ENCODE results near the gene SOX8.

SOX8 gene

DNA sequence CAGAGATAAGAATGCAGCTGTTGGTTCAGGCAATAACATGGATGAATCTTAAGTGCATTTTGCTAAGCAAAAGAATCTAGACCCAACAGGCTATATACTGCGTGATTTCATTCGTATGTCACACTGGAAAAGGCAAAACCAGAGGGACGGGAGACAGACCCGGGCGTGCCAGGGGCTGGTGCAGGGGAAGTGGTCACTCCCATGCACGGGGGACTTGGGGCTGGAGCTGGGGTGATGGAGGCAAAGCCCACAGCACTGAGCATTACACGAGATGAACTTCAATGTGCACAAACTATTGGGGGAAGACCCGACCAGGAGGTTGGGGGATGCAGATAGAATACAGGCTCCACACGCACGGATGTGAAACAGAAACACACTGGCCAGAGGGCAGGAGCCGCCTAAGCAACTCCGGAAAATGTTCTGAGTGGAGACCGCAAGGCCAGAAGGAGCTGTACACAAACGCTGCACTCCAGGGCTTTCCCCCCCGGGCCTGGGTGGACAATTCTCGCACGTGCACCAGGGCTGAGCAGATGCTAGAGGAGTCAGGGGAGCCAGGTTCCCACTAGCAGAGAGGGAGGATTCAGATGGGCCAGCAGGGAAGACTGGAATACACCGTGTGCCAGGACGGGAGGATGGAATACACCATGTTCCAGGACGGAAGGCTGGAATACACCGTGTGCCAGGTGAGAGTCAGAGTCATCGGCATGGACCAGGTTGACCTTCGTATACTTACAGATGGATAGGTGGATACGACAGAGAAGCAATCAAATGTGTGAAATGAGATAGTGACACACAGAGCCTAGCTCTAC lies 22.1 kb upstream of the SOX8 start:
- TF ChIP-seq EZH2 (IDR thresholded peaks at IDR 0.05; ENCODE audit: borderline replicate concordance, low read length) = no peak
- TF ChIP-seq, protein P1, sequence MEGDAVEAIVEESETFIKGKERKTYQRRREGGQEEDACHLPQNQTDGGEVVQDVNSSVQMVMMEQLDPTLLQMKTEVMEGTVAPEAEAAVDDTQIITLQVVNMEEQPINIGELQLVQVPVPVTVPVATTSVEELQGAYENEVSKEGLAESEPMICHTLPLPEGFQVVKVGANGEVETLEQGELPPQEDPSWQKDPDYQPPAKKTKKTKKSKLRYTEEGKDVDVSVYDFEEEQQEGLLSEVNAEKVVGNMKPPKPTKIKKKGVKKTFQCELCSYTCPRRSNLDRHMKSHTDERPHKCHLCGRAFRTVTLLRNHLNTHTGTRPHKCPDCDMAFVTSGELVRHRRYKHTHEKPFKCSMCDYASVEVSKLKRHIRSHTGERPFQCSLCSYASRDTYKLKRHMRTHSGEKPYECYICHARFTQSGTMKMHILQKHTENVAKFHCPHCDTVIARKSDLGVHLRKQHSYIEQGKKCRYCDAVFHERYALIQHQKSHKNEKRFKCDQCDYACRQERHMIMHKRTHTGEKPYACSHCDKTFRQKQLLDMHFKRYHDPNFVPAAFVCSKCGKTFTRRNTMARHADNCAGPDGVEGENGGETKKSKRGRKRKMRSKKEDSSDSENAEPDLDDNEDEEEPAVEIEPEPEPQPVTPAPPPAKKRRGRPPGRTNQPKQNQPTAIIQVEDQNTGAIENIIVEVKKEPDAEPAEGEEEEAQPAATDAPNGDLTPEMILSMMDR (IDR thresholded peaks at IDR 0.05; ENCODE audit: low read length) = no peak
- H2AFZ ChIP-seq (ENCODE audit: low read length) = no peak overlapping the region
- no peak overlapping the region for H3K4me3 ChIP-seq (ENCODE audit: low read depth, low read length, poor library complexity, severe bottlenecking)
- H3K27me3 ChIP-seq (ENCODE audit: insufficient read depth, low read length) = no peaks in the 10 kb centered on the region; the same call in 1 of the 2 replicates
- H3K9me3 ChIP-seq (ENCODE audit: low read length) = no peaks in the 10 kb centered on the region
- H3K4me2 ChIP-seq (ENCODE audit: low read length) = no peak overlapping the region
- H4K20me1 ChIP-seq (ENCODE audit: insufficient read depth, low read length) = no peaks in the 10 kb centered on the region
- no peak overlapping the region for H3K9ac ChIP-seq (ENCODE audit: low read length)
- no peaks in the 10 kb centered on the region for H3K36me3 ChIP-seq (ENCODE audit: insufficient read depth, low read length)
- no peaks in the 10 kb centered on the region for H3F3A ChIP-seq (ENCODE audit: insufficient read depth, low read length)
- H3K4me1 ChIP-seq (ENCODE audit: insufficient read depth, low read length, severe bottlenecking) = no peaks in the 10 kb centered on the region
- no peaks in the 10 kb centered on the region for H3K79me2 ChIP-seq (ENCODE audit: insufficient read depth, low read length)
- no peaks in the 10 kb centered on the region for H3K9me2 ChIP-seq (ENCODE audit: low read depth, low read length)
- no peak overlapping the region for H3K27ac ChIP-seq (ENCODE audit: low read depth, low read length, poor library complexity, severe bottlenecking)

DNA sequence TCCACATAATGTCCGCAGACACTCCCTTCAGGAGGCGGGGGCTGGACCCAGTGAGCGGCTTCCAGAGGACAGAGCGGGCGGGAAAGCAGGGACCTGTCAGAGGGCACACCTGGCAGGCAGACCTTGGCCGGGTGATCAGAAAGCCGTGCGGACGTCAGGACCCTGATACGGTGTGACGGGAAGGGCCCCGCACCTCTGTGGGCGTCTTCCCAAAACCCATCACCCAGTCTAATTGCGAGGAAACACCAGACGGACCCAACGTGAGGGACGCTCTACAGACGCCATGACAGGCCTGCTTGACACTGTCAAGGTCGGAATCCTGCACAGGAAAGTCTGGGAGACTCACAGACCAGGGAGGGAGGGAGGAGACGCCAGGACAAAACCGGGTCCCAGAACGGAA lies 19.2 kb upstream of the SOX8 start:
- Histone ChIP-seq H3K27ac (ENCODE audit: low read depth, low read length, poor library complexity, severe bottlenecking) (no peak overlapping the region), H3K79me2 (ENCODE audit: insufficient read depth, low read length) (no peaks in the 10 kb centered on the region), H3K27me3 (ENCODE audit: insufficient read depth, low read length) (peaks cover 4% of the 10 kb centered on the region; the same call in 1 of the 2 replicates), H2AFZ (ENCODE audit: low read length) (no peak overlapping the region), H3F3A (ENCODE audit: insufficient read depth, low read length) (no peaks in the 10 kb centered on the region), H3K9me3 (ENCODE audit: low read length) (no peaks in the 10 kb centered on the region), H3K4me3 (ENCODE audit: low read depth, low read length, poor library complexity, severe bottlenecking) (no peak overlapping the region), H3K36me3 (ENCODE audit: insufficient read depth, low read length) (no peaks in the 10 kb centered on the region; the same call in 1 of the 2 replicates), H3K9me2 (ENCODE audit: low read depth, low read length) (no peaks in the 10 kb centered on the region), H3K9ac (ENCODE audit: low read length) (no peak overlapping the region), H4K20me1 (ENCODE audit: insufficient read depth, low read length) (no peaks in the 10 kb centered on the region), H3K4me2 (ENCODE audit: low read length) (no peak overlapping the region), H3K4me1 (ENCODE audit: insufficient read depth, low read length, severe bottlenecking) (no peaks in the 10 kb centered on the region)
- TF ChIP-seq EZH2 (IDR thresholded peaks at IDR 0.05; ENCODE audit: borderline replicate concordance, low read length) = no peak
- TF ChIP-seq, protein P1 (IDR thresholded peaks at IDR 0.05; ENCODE audit: low read length) = no peak

DNA sequence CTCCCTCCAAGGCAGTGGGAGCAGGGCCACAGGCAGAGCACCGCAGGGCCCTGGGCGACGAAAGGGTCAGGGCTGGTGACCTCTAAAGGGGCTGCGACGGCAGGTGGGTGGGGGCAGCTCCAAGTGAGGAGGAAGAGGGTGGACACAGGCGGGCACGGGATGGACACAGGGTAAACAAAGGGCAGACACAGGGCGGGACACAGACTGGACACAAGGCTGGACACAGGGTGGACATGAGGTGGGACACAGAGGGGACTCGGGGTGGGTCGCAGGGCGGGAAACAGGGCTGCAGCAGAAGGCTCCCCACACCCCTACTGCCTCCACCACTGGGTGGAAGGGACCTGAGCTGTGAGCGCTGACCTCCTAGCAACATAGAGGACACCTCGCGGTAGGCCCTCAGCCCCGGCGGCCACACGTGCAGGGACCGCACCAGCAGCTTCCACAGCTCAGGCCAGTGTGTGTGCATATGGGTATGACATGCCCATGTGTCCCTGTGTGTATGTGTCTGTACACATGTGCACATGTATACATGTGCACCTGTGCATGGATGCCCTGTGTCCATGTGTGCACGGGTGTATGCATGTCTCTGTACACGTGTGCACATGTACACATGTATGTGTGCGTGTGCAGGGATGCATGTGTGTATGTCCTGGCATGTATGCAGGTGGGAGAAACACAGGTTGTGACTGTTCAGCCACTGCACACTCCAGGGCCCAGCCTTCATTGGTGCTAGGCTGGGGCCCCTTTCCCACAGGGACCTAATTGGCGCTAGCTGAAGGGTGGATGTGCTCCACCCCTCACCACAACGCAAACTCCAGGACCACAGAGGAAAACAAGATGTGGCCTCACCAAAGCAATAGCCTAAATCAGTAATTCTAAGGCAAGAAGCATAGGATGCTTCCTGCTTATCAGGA lies 18.4 kb upstream of the SOX8 start:
- Histone ChIP-seq H3K4me2 (ENCODE audit: low read length) (no peak overlapping the region), H3K9ac (ENCODE audit: low read length) (no peak overlapping the region)

More for the DNA sequence above, 18.4 kb upstream of the SOX8 start:
- H4K20me1 ChIP-seq (ENCODE audit: insufficient read depth, low read length) = no peaks in the 10 kb centered on the region
- no peaks in the 10 kb centered on the region for H3K79me2 ChIP-seq (ENCODE audit: insufficient read depth, low read length)
- no peaks in the 10 kb centered on the region for H3F3A ChIP-seq (ENCODE audit: insufficient read depth, low read length)
- no peaks in the 10 kb centered on the region; the same call in 1 of the 2 replicates for H3K36me3 ChIP-seq (ENCODE audit: insufficient read depth, low read length)
- H3K27me3 ChIP-seq (ENCODE audit: insufficient read depth, low read length) = peaks cover 4% of the 10 kb centered on the region; the same call in 1 of the 2 replicates
- no peaks in the 10 kb centered on the region for H3K4me1 ChIP-seq (ENCODE audit: insufficient read depth, low read length, severe bottlenecking)
- no peak overlapping the region for H2AFZ ChIP-seq (ENCODE audit: low read length)
- TF ChIP-seq, protein P1 (IDR thresholded peaks at IDR 0.05; ENCODE audit: low read length) = no peak
- no peak for TF ChIP-seq EZH2 (IDR thresholded peaks at IDR 0.05; ENCODE audit: borderline replicate concordance, low read length)
- H3K27ac ChIP-seq (ENCODE audit: low read depth, low read length, poor library complexity, severe bottlenecking) = no peak overlapping the region
- no peaks in the 10 kb centered on the region for H3K9me3 ChIP-seq (ENCODE audit: low read length)
- H3K4me3 ChIP-seq (ENCODE audit: low read depth, low read length, poor library complexity, severe bottlenecking) = no peak overlapping the region
- H3K9me2 ChIP-seq (ENCODE audit: low read depth, low read length) = no peaks in the 10 kb centered on the region
